ENCODE results near the gene BACH2. TPM values are rescaled to one million over a fixed set of nuclear protein-coding genes. Genes with fewer than 3 reads are reported as not detected.

BACH2 gene
- polyA plus RNA-seq, 1 of the 3 experiments (the other 2 are of a cell fraction): 0.46 TPM

- H3K79me2 ChIP-seq (ENCODE audit: insufficient read depth): no peaks in the 10 kb centered on the region
- peaks cover 21 to 23% of the 10 kb centered on the region in 2 experiments for H3K4me1 ChIP-seq (ENCODE audit: control insufficient read depth in 1 of 2, insufficient read depth in 2 of 2, low read depth in 1 of 2, low read length in 1 of 2)
- H3K36me3 ChIP-seq (replicated peaks in 1 of 2; ENCODE audit: control insufficient read depth in 1 of 2, insufficient read depth in 2 of 2, low read length in 1 of 2): no peaks in the 10 kb centered on the region
- no peak overlapping the region for H3K4me3 ChIP-seq (ENCODE audit: low read depth in 2 of 2, low read length in 1 of 2)
- no peaks in the 10 kb centered on the region for H3K9me3 ChIP-seq
- CTCF ChIA-PET: interaction anchor here (0.7 kb wide), 1 partner anchor 391 kb away, joined by 3 read pairs; no protein-coding TSS in a partner anchor
- no peaks in the 10 kb centered on the region for H3K27me3 ChIP-seq (ENCODE audit: insufficient read depth)
- no peaks in the 10 kb centered on the region for H3K9me2 ChIP-seq
- no peak overlapping the region; the same call in 1 of the 2 replicates for H3K4me2 ChIP-seq
- H3F3A ChIP-seq (replicated peaks; ENCODE audit: insufficient read depth): peaks cover 18% of the 10 kb centered on the region
- no peak for DNase-seq
- H4K20me1 ChIP-seq (ENCODE audit: insufficient read depth): no peaks in the 10 kb centered on the region
- H3K9ac ChIP-seq: no peak overlapping the region
- TF ChIP-seq PBX3 (IDR thresholded peaks at IDR 0.05) (peak; percentile 8; the same call in 1 of the 2 replicates), FOSL2 (IDR thresholded peaks at IDR 0.05; ENCODE audit: borderline replicate concordance, low read depth) (peak; percentile 66), USF2 (IDR thresholded peaks at IDR 0.05; ENCODE audit: borderline replicate concordance, low read depth, low read length) (no peak), FOXM1 (IDR thresholded peaks at IDR 0.05; ENCODE audit: low read depth) (no peak), USF1 (IDR thresholded peaks at IDR 0.05; ENCODE audit: borderline replicate concordance, low read depth) (0 out of 2 replicates have a peak, but pooled peaks have one; percentile 7), MEF2A (IDR thresholded peaks at IDR 0.05; ENCODE audit: borderline replicate concordance, low read depth) (no peak), JUND (IDR thresholded peaks at IDR 0.05) (peak; percentile 67), NFIC (IDR thresholded peaks at IDR 0.05; ENCODE audit: borderline replicate concordance) (no peak), TEAD4 (IDR thresholded peaks at IDR 0.05; ENCODE audit: borderline replicate concordance, insufficient read depth) (no peak), ELF1 (IDR thresholded peaks at IDR 0.05) (no peak), RFX5 (IDR thresholded peaks at IDR 0.05; ENCODE audit: low read length) (no peak), FOXJ3 (CRISPR knock-in tag; IDR thresholded peaks at IDR 0.05) (no peak), RCOR1 (IDR thresholded peaks at IDR 0.05; ENCODE audit: low read length) (no peak), MAX (IDR thresholded peaks at IDR 0.05; ENCODE audit: low read depth) (0 out of 2 replicates have a peak, but pooled peaks have one; percentile 15), GABPA (IDR thresholded peaks at IDR 0.05; ENCODE audit: low read depth) (no peak), TCF12 (IDR thresholded peaks at IDR 0.05) (peak; percentile 73), RAD21 (IDR thresholded peaks at IDR 0.05; ENCODE audit: low read length) (no peak), SIN3A (IDR thresholded peaks at IDR 0.05; ENCODE audit: borderline replicate concordance, low read depth, low read length) (no peak)
- no peak overlapping the region for H2AFZ ChIP-seq (ENCODE audit: low read depth)
- peak overlapping the region; percentile 58 to 63 for H3K27ac ChIP-seq (ENCODE audit: low read depth in 2 of 2, low read length in 1 of 2)
- POLR2A ChIA-PET: no interaction called here
These were observed 208.6 kb downstream of the BACH2 start for GRCh38 chr6:90088009-90088408.

Data from SK-N-SH (cell line).